Ovary (tissue), 3 donors: Measurements from ENCODE around the gene DDR1.

Experiments used
- CTCF ChIP-seq, 3 donors: fragments of 450-650 bp in 2 of 3; fragments of 200-600 bp in 1 of 3; IDR thresholded peaks; one replicate each; pipeline versions ENCODE4 v1.5.1 to v1.8.0; 2016 to 2022; ENCODE audit warnings: antibody characterized with exemption in 3 of 3, mild to moderate bottlenecking in 1 of 3
- POLR2A ChIP-seq: fragments of 450-650 bp; IDR thresholded peaks from one replicate; pipeline ENCODE4 v1.6.1; 2017; ENCODE audit warnings: antibody characterized with exemption, mild to moderate bottlenecking, moderate library complexity
- donor health status: DM: no; HTN: no; CAD: no.

GRCh38 chr6:30840935-30841643 lies 43.2 kb upstream of the DDR1 start:
- no peak for TF ChIP-seq CTCF (IDR thresholded peaks at IDR 0.05)
- TF ChIP-seq POLR2A: no peak
